Bronchial epithelial cell (primary cell): Measurements from ENCODE around the gene TENM3. TPM values are rescaled to one million over a fixed set of nuclear protein-coding genes. Genes with fewer than 3 reads are reported as not detected.

Experiments
- DNase-seq: peaks from one replicate; pipeline ENCODE4 v3.0.0-alpha.2; 2010; ENCODE audit warnings: low read depth
- FAIRE-seq: peaks from 2 replicates; lab custom pipeline; 2011; peaks lifted over from hg19 to GRCh38; lab: Jason Lieb, UNC
- H3K27me3 ChIP-seq: 2 replicates; pipeline ENCODE4 v1.5.1; 2011; ENCODE audit warnings: low read length; ENCODE audit not compliant: control insufficient read depth, insufficient read depth
- H3K36me3 ChIP-seq: 2 replicates; pipeline ENCODE4 v1.5.1; 2011; ENCODE audit warnings: low read length; ENCODE audit not compliant: control insufficient read depth, insufficient read depth
- H3K4me3 ChIP-seq: 2 replicates; pipeline ENCODE4 v1.5.1; 2011; ENCODE audit warnings: mild to moderate bottlenecking, low read depth, low read length, control low read depth
- CTCF ChIP-seq: IDR thresholded peaks from 2 replicates; pipeline ENCODE4 v1.5.1; 2011; ENCODE audit warnings: mild to moderate bottlenecking, moderate library complexity, low read length, control low read depth, inconsistent platforms; ENCODE audit not compliant: insufficient read depth, severe bottlenecking
- total RNA-seq: library from RNA; depleted of rRNA; stranded (reverse); fragments of >200 nt; gene quantifications from 2 replicates; pipeline ENCODE4 v1.2.1, GENCODE V29; 2014

The TENM3 gene
- total RNA-seq, 1 donor from 2014 or later = 1.3 TPM

GRCh38 chr4:182465114-182465513 lies 221.9 kb downstream of the TENM3 start:
- Histone ChIP-seq H3K4me3 (no peak overlapping the region), H3K36me3 (no peaks in the 10 kb centered on the region), H3K27me3 (no peaks in the 10 kb centered on the region)
- no peak for TF ChIP-seq CTCF
- DNase-seq (no peak), FAIRE-seq (no peak)

- no peaks in the 10 kb centered on the region for H3K27me3 ChIP-seq
- no peak overlapping the region for H3K4me3 ChIP-seq
- DNase-seq (no peak), FAIRE-seq (no peak)
- H3K36me3 ChIP-seq = no peaks in the 10 kb centered on the region
- no peak for TF ChIP-seq CTCF
Observed at GRCh38 chr4:182465979-182466378, 222.8 kb downstream of the TENM3 start.

- no peak for TF ChIP-seq CTCF
- FAIRE-seq (no peak), DNase-seq (no peak)
- Histone ChIP-seq H3K4me3 (no peak overlapping the region), H3K27me3 (no peaks in the 10 kb centered on the region), H3K36me3 (no peaks in the 10 kb centered on the region)
Observed at GRCh38 chr4:182470215-182470614, 227.0 kb downstream of the TENM3 start.

- Histone ChIP-seq H3K27me3 (no peaks in the 10 kb centered on the region), H3K36me3 (no peaks in the 10 kb centered on the region), H3K4me3 (no peak overlapping the region)
- FAIRE-seq (no peak), DNase-seq (peak; percentile 8)
- no peak for TF ChIP-seq CTCF
Observed at GRCh38 chr4:182475539-182475938, 232.3 kb downstream of the TENM3 start.

GRCh38 chr4:182478475-182478874 lies 235.3 kb downstream of the TENM3 start:
- peak; percentile 42 for TF ChIP-seq CTCF
- H3K27me3 ChIP-seq = no peaks in the 10 kb centered on the region
- DNase-seq = peak; percentile 42
- no peak for FAIRE-seq
- no peak overlapping the region for H3K4me3 ChIP-seq
- H3K36me3 ChIP-seq = no peaks in the 10 kb centered on the region

GRCh38 chr4:182483685-182484084 lies 240.5 kb downstream of the TENM3 start:
- Histone ChIP-seq H3K36me3 (no peaks in the 10 kb centered on the region), H3K27me3 (no peaks in the 10 kb centered on the region), H3K4me3 (no peak overlapping the region)
- FAIRE-seq = peak; percentile 68
- TF ChIP-seq CTCF = no peak
- no peak for DNase-seq
